ENCODE measurements around the gene PHACTR1.

PHACTR1 gene

DNA sequence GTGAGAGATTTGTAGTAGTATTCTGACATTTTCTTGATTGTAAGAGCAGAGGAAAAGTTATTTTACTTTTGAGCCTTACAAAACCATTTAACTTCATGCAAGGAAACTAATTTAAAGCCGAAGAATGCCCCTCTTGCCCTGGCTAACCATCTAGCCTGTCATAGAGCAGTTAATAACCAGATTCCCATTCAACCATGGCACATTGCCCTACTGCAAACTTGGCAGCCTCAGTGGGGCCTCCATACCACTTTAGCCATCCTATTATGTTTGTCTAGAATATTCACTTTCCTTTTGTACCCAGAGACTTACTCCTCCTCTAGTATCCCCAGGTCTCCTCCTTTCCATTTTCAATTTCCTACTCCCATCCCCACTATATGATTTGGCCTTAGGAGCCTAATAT, 380.9 kb downstream of the PHACTR1 start:
- Histone ChIP-seq H3K36me3 (ENCODE audit: insufficient read depth, low read length) (no peaks in the 10 kb centered on the region), H3K27me3 (ENCODE audit: insufficient read depth, low read length) (no peaks in the 10 kb centered on the region), H3K4me3 (ENCODE audit: low read depth, low read length) (no peak overlapping the region), H3K27ac (ENCODE audit: low read depth, low read length) (no peak overlapping the region), H3K79me2 (ENCODE audit: control insufficient read depth, insufficient read depth, low read length, unreplicated experiment) (no peaks in the 10 kb centered on the region), H2AFZ (ENCODE audit: low read length, unreplicated experiment) (no peak overlapping the region), H3K4me1 (ENCODE audit: control insufficient read depth, insufficient read depth, low read length, unreplicated experiment) (no peaks in the 10 kb centered on the region)

DNA sequence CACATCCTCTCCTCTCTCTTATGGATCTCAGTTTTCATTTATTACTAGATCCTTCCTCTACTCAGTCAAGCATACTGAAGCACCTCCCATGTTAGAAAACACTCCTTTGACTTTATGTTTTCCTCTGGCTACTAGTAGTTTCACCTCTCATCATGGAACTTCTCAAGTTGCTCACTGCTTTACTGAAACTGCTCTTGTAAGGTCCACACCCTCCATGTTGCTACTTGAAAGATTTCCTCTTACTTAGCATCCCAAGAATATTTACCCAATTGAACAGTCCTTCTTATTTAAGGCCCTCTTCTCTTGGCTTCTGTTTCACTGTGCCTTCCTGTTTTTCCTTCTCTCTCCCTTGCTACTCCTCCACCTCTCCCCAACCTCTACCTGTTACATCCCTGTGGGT, 381.4 kb downstream of the PHACTR1 start:
- Histone ChIP-seq H3K79me2 (ENCODE audit: control insufficient read depth, insufficient read depth, low read length, unreplicated experiment) (no peaks in the 10 kb centered on the region), H2AFZ (ENCODE audit: low read length, unreplicated experiment) (no peak overlapping the region), H3K36me3 (ENCODE audit: insufficient read depth, low read length) (no peaks in the 10 kb centered on the region), H3K27me3 (ENCODE audit: insufficient read depth, low read length) (no peaks in the 10 kb centered on the region), H3K27ac (ENCODE audit: low read depth, low read length) (no peak overlapping the region), H3K4me1 (ENCODE audit: control insufficient read depth, insufficient read depth, low read length, unreplicated experiment) (no peaks in the 10 kb centered on the region), H3K4me3 (ENCODE audit: low read depth, low read length) (no peak overlapping the region)

- no peak overlapping the region for H3K4me3 ChIP-seq (ENCODE audit: low read depth, low read length)
- H3K4me1 ChIP-seq (ENCODE audit: control insufficient read depth, insufficient read depth, low read length, unreplicated experiment), result no peaks in the 10 kb centered on the region
- no peaks in the 10 kb centered on the region for H3K27me3 ChIP-seq (ENCODE audit: insufficient read depth, low read length)
- no peak overlapping the region for H2AFZ ChIP-seq (ENCODE audit: low read length, unreplicated experiment)
- H3K79me2 ChIP-seq (ENCODE audit: control insufficient read depth, insufficient read depth, low read length, unreplicated experiment), result no peaks in the 10 kb centered on the region
- H3K27ac ChIP-seq (ENCODE audit: low read depth, low read length), result no peak overlapping the region
- H3K36me3 ChIP-seq (ENCODE audit: insufficient read depth, low read length), result no peaks in the 10 kb centered on the region
Observed at GRCh38 chr6:13098793-13099570, 382.4 kb downstream of the PHACTR1 start.

DNA sequence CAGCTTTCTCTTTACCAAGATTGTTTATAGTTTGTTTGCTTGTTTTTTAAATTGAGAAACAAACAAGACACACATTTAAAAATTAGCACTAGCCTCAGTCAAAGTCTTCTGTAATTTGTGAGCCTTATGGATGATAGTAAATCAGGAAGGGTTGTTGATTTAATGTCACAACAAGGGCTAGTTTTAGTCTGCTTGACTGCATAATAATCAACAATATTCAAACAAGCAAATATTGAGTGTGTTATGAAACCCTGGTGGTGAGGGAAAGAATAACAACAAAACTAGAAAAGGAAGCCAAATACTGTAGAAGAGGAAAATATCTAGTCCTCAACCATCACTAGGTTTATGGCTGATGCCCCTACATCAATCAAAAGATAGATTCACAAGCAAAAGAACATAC, 383.2 kb downstream of the PHACTR1 start:
- no peaks in the 10 kb centered on the region for H3K79me2 ChIP-seq (ENCODE audit: control insufficient read depth, insufficient read depth, low read length, unreplicated experiment)
- H3K4me1 ChIP-seq (ENCODE audit: control insufficient read depth, insufficient read depth, low read length, unreplicated experiment), result no peaks in the 10 kb centered on the region
- no peak overlapping the region for H3K4me3 ChIP-seq (ENCODE audit: low read depth, low read length)
- no peaks in the 10 kb centered on the region for H3K36me3 ChIP-seq (ENCODE audit: insufficient read depth, low read length)
- no peak overlapping the region for H3K27ac ChIP-seq (ENCODE audit: low read depth, low read length)
- H3K27me3 ChIP-seq (ENCODE audit: insufficient read depth, low read length), result no peaks in the 10 kb centered on the region
- no peak overlapping the region for H2AFZ ChIP-seq (ENCODE audit: low read length, unreplicated experiment)

- no peaks in the 10 kb centered on the region for H3K27me3 ChIP-seq (ENCODE audit: insufficient read depth, low read length)
- H3K36me3 ChIP-seq (ENCODE audit: insufficient read depth, low read length), result no peaks in the 10 kb centered on the region
- H3K4me3 ChIP-seq (ENCODE audit: low read depth, low read length), result no peak overlapping the region
- H3K4me1 ChIP-seq (ENCODE audit: control insufficient read depth, insufficient read depth, low read length, unreplicated experiment), result no peaks in the 10 kb centered on the region
- no peak overlapping the region for H3K27ac ChIP-seq (ENCODE audit: low read depth, low read length)
- no peaks in the 10 kb centered on the region for H3K79me2 ChIP-seq (ENCODE audit: control insufficient read depth, insufficient read depth, low read length, unreplicated experiment)
- no peak overlapping the region for H2AFZ ChIP-seq (ENCODE audit: low read length, unreplicated experiment)
Observed at GRCh38 chr6:13101409-13101808, 384.8 kb downstream of the PHACTR1 start.

- Histone ChIP-seq H3K36me3 (ENCODE audit: insufficient read depth, low read length) (no peaks in the 10 kb centered on the region), H3K4me1 (ENCODE audit: control insufficient read depth, insufficient read depth, low read length, unreplicated experiment) (no peaks in the 10 kb centered on the region), H3K79me2 (ENCODE audit: control insufficient read depth, insufficient read depth, low read length, unreplicated experiment) (no peaks in the 10 kb centered on the region), H3K27me3 (ENCODE audit: insufficient read depth, low read length) (no peaks in the 10 kb centered on the region), H2AFZ (ENCODE audit: low read length, unreplicated experiment) (no peak overlapping the region), H3K4me3 (ENCODE audit: low read depth, low read length) (no peak overlapping the region), H3K27ac (ENCODE audit: low read depth, low read length) (no peak overlapping the region)
Observed at GRCh38 chr6:13101985-13102384, 385.4 kb downstream of the PHACTR1 start.

- H3K36me3 ChIP-seq (ENCODE audit: insufficient read depth, low read length), result no peaks in the 10 kb centered on the region
- no peaks in the 10 kb centered on the region for H3K4me1 ChIP-seq (ENCODE audit: control insufficient read depth, insufficient read depth, low read length, unreplicated experiment)
- no peak overlapping the region for H2AFZ ChIP-seq (ENCODE audit: low read length, unreplicated experiment)
- H3K4me3 ChIP-seq (ENCODE audit: low read depth, low read length), result no peak overlapping the region
- no peaks in the 10 kb centered on the region for H3K27me3 ChIP-seq (ENCODE audit: insufficient read depth, low read length)
- H3K27ac ChIP-seq (ENCODE audit: low read depth, low read length), result no peak overlapping the region
- H3K79me2 ChIP-seq (ENCODE audit: control insufficient read depth, insufficient read depth, low read length, unreplicated experiment), result no peaks in the 10 kb centered on the region
Observed at GRCh38 chr6:13103169-13103568, 386.6 kb downstream of the PHACTR1 start.

GRCh38 chr6:13105139-13105538, 388.6 kb downstream of the PHACTR1 start:
- Histone ChIP-seq H3K4me1 (ENCODE audit: control insufficient read depth, insufficient read depth, low read length, unreplicated experiment) (no peaks in the 10 kb centered on the region), H3K4me3 (ENCODE audit: low read depth, low read length) (no peak overlapping the region), H3K27ac (ENCODE audit: low read depth, low read length) (no peak overlapping the region), H3K36me3 (ENCODE audit: insufficient read depth, low read length) (no peaks in the 10 kb centered on the region), H3K27me3 (ENCODE audit: insufficient read depth, low read length) (no peaks in the 10 kb centered on the region), H3K79me2 (ENCODE audit: control insufficient read depth, insufficient read depth, low read length, unreplicated experiment) (no peaks in the 10 kb centered on the region), H2AFZ (ENCODE audit: low read length, unreplicated experiment) (no peak overlapping the region)

DNA sequence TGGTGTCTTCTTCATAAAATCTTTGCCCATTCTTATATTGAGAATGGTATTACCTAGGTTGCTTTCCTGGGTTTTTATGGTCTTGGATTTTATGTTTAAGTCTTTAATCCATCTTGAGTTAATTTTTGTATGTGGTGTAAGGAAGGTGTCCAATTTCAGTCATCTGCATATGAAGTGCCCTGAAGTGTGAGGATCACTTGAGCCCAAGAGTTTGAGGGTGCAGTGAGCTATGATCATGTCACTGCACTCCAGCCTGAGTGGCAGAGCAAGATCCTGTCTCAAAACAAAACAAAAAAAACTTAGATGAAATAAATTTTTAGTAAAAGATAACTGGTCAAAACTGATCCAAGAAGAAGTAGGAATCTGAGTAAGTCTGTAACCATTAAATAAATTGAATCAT, 396.4 kb downstream of the PHACTR1 start:
- Histone ChIP-seq H2AFZ (ENCODE audit: low read length, unreplicated experiment) (no peak overlapping the region), H3K4me3 (ENCODE audit: low read depth, low read length) (no peak overlapping the region), H3K27ac (ENCODE audit: low read depth, low read length) (no peak overlapping the region), H3K27me3 (ENCODE audit: insufficient read depth, low read length) (no peaks in the 10 kb centered on the region), H3K79me2 (ENCODE audit: control insufficient read depth, insufficient read depth, low read length, unreplicated experiment) (no peaks in the 10 kb centered on the region), H3K4me1 (ENCODE audit: control insufficient read depth, insufficient read depth, low read length, unreplicated experiment) (no peaks in the 10 kb centered on the region), H3K36me3 (ENCODE audit: insufficient read depth, low read length) (no peaks in the 10 kb centered on the region)

DNA sequence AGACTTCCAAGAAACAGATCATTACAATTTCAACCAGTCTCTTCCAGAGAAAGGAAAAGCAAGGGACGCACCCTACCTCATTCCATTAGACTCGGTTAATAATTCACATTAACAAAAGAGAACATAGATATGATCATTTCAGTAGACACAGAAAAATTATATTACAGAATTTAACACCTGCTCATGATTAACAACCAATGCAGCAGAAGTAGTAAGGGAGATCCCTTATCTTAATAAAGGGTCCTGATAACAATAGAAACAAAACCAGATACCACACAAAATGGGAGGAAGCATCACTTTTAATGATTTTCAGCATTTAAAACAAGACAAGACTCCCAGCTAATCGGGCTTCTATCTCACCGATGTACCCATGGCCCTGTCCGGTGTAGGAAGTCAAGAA, 396.8 kb downstream of the PHACTR1 start:
- Histone ChIP-seq H3K27ac (ENCODE audit: low read depth, low read length) (no peak overlapping the region), H3K27me3 (ENCODE audit: insufficient read depth, low read length) (no peaks in the 10 kb centered on the region), H3K79me2 (ENCODE audit: control insufficient read depth, insufficient read depth, low read length, unreplicated experiment) (no peaks in the 10 kb centered on the region), H3K36me3 (ENCODE audit: insufficient read depth, low read length) (no peaks in the 10 kb centered on the region), H2AFZ (ENCODE audit: low read length, unreplicated experiment) (no peak overlapping the region), H3K4me1 (ENCODE audit: control insufficient read depth, insufficient read depth, low read length, unreplicated experiment) (no peaks in the 10 kb centered on the region), H3K4me3 (ENCODE audit: low read depth, low read length) (no peak overlapping the region)

DNA sequence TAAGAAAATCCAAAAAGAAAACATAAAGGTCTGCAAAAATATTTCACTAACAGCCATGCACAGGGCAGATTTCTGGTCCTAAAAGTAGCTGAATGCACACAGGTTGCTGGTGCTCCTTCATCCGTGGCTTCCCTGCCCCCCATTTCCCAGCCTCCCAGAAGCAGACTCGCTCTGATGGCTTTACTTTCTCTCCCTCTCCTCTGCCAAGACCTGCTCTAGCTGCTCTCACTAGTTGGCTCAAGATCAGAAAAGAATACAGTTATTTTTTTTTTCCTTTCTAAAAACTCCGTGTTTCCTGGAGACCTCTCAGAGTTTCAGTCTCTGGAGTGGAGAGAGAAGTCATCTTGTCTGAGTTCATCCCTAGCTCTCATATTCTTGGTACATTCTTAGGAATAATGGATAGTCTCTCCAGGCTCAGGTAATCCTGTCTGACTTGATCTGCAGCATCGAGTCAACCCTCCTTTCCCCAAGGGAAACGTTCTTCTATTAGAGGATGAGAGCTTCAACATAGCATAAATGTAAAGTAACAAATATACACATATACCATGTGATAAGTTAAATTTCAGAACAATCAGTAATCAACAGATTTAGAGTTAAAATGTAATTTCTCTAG, 397.5 kb downstream of the PHACTR1 start:
- no peak overlapping the region for H3K27ac ChIP-seq (ENCODE audit: low read depth, low read length)
- no peaks in the 10 kb centered on the region for H3K4me1 ChIP-seq (ENCODE audit: control insufficient read depth, insufficient read depth, low read length, unreplicated experiment)
- no peaks in the 10 kb centered on the region for H3K79me2 ChIP-seq (ENCODE audit: control insufficient read depth, insufficient read depth, low read length, unreplicated experiment)
- no peaks in the 10 kb centered on the region for H3K27me3 ChIP-seq (ENCODE audit: insufficient read depth, low read length)
- H2AFZ ChIP-seq (ENCODE audit: low read length, unreplicated experiment), result no peak overlapping the region
- no peak overlapping the region for H3K4me3 ChIP-seq (ENCODE audit: low read depth, low read length)
- no peaks in the 10 kb centered on the region for H3K36me3 ChIP-seq (ENCODE audit: insufficient read depth, low read length)

All from ACC112 (cell line).